ENCODE data around the gene MRTO4. TPM values are rescaled to one million over a fixed set of nuclear protein-coding genes. Genes with fewer than 3 reads are reported as not detected.

Gene MRTO4
- total and polyA plus RNA-seq, 9 of the 15 experiments (the other 6 are each of a cell fraction or from before 2014, with no cell fraction given), result 62.0 to 173 (median 146) TPM

GRCh38 chr1:19209990-19210771, 41.4 kb upstream of the MRTO4 start, which contains the start of gene UBR4 (continued):
- TF ChIP-seq CBX3 (IDR thresholded peaks at IDR 0.05; ENCODE audit: borderline replicate concordance in 1 of 2, low read length in 2 of 2) (peak in 1 of 2 experiments; percentile 88; a peak in 1 of 3 replicates), ZNF324 (CRISPR knock-in tag; IDR thresholded peaks at IDR 0.05) (0 out of 2 replicates have a peak, but pooled peaks have one; percentile 34), ZSCAN32 (CRISPR knock-in tag; IDR thresholded peaks at IDR 0.05) (peak; percentile 87; the same call in 1 of the 2 replicates), NCOA1 (IDR thresholded peaks at IDR 0.05; ENCODE audit: low read depth) (0 out of 2 replicates have a peak, but pooled peaks have one; percentile 15), ZNF165 (CRISPR knock-in tag; IDR thresholded peaks at IDR 0.05; ENCODE audit: borderline replicate concordance) (no peak; the same call in 1 of the 2 replicates), CBX1 (IDR thresholded peaks at IDR 0.05; ENCODE audit: low read depth) (peak; percentile 47; the same call in 1 of the 2 replicates), TEAD4 (IDR thresholded peaks at IDR 0.05; ENCODE audit: low read length) (0 out of 2 replicates have a peak, but pooled peaks have one; percentile 4), TEAD4 (CRISPR knock-in tag; IDR thresholded peaks at IDR 0.05; ENCODE audit: borderline replicate concordance) (no peak; the same call in 1 of the 2 replicates), ZC3H11A (IDR thresholded peaks at IDR 0.05; ENCODE audit: low read depth, low read length) (peak; percentile 46), KLF10 (CRISPR knock-in tag; IDR thresholded peaks at IDR 0.05) (no peak), HDAC6 (IDR thresholded peaks at IDR 0.05; ENCODE audit: low read depth, low read length) (no peak), NONO (IDR thresholded peaks at IDR 0.05; ENCODE audit: low read depth in 2 of 2, low read length in 1 of 2) (peak; percentile 63 to 88; a peak in 3 of 4 replicates), ZBTB2 (IDR thresholded peaks at IDR 0.05) (peak; percentile 94), HMG20B (CRISPR knock-in tag; IDR thresholded peaks at IDR 0.05) (no peak), MITF (IDR thresholded peaks at IDR 0.05) (peak; percentile 17; the same call in 1 of the 2 replicates), HDAC2 (IDR thresholded peaks at IDR 0.05) (peak; percentile 38), MCM5 (IDR thresholded peaks at IDR 0.05; ENCODE audit: low read depth) (no peak), E2F8 (IDR thresholded peaks at IDR 0.05; ENCODE audit: low read depth, partially characterized antibody) (peak; percentile 96), PCBP2 (IDR thresholded peaks at IDR 0.05; ENCODE audit: low read depth, low read length, poor library complexity, severe bottlenecking) (no peak), MAFK (IDR thresholded peaks at IDR 0.05; ENCODE audit: low read length) (no peak), SFPQ (IDR thresholded peaks at IDR 0.05; ENCODE audit: low read depth, low read length) (no peak)

Data from K562 (cell line).